Stimulated activated naive CD4-positive, alpha-beta T cell treated with Interleukin-2 at 50 U/mL for 16 hours (primary cell): ENCODE measurements around the gene LKAAEAR1.

ENCODE experiments used
- DNase-seq: peaks from one replicate; lab custom pipeline; 2025; lab: John Stamatoyannopoulos, UW

LKAAEAR1 gene

DNA sequence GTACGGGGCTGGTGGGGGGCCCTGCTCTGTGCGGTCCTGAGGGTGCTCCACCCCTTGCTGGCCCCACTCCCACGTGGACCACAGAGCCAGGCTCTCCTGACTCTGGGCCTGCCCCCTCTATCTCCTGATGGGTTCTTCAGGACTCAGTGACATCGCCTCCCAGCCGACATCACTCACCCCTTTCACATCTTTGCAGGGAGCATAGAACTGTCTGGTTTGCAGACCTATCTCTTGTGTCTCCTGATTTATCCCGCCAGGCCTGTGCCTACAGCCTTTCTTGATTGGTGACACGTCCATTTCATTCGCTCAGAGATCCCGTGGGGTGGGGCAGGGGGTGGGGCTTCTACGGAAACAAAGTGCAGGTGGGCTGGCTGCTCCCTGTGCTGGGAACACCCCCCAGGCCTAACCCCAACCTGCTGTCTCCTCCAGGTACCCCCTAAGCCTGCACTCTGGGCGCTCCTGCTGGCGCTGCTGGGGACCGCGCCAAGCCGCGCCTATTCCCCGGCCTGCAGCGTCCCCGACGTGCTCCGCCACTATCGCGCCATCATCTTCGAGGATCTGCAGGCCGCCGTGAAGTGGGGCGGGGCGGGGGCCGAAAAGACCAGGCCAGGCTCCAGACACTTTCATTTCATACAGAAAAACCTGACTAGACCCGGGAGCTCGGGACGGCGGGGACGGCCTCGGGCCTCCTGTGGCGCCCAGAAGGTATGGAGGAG, 46.5 kb downstream of the LKAAEAR1 start:
- DNase-seq = no peak

GRCh38 chr20:64037199-64037497, 47.0 kb downstream of the LKAAEAR1 start:
- no peak for DNase-seq

- no peak for DNase-seq
Measured at GRCh38 chr20:64036346-64037198, 47.6 kb downstream of the LKAAEAR1 start.

DNA sequence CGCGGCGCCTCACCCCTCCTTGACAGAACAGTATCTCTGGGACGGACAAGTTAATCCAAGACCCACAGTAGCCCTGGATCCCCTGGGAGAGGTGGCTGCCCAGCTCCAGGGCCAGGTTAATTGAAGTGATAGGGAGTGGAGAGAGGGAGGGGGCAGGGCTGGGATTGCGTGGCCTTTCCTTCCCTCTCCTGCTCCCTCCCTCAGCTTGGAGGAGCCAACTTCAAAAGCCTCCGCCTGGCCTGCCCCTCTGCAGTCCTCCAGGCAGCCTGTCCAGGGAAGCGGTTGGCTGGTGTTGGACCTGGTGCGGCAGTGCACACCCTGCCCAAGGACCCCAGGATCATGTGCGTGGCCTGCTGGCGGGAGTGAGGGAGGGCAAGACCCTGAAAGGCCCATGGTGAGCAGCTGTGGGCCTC, 48.3 kb downstream of the LKAAEAR1 start, which contains the start of gene C20orf204:
C20orf204 (plus strand) TSS at position 250 of the 413 bp plus-strand sequence; CDS start at position 392, 142 bp downstream.
- DNase-seq = no peak

GRCh38 chr20:64035066-64035932, 48.9 kb downstream of the LKAAEAR1 start:
- DNase-seq = peak; percentile 31

DNA sequence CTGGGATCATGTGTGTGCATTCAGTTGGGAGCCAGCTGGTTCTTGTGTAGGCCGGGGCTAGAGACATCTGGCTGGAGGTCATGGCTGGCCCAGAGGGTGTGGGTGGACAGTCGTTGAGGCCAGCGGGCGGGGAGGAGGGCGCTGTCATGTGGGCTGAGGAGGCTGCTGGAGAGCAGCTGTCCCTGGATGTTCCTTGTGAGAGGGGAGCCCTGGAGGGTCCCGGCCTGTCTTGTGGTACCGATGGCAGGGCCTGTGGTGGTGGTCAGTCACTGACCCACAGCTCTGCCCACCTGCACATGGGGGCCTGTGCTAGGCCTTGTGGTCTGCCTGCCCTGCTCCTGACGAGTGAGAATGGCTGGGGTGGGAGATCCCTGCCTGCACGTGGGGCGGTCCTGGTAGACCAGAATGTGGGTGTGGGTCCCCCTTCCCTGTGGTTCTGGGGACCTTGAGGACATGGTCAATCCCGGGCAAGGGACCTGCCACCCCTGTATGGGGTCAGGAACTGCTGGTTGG, 50.2 kb downstream of the LKAAEAR1 start:
- no peak for DNase-seq
